Activated CD4-positive, CD25-positive, alpha-beta regulatory T cell treated with anti-CD3 and anti-CD28 coated beads, Interleukin-2, amount 50 U/mL, for 24 hours (primary cell): Measurements from ENCODE around the gene GPC1.

Experiments used
- ATAC-seq, 2 donors: fragments of 150-1000 bp; cut with Tn5 transposase; one replicate each; pipeline ENCODE4 v1.10.0; 2021; ENCODE audit warnings: mild to moderate bottlenecking in 1 of 2, moderate library complexity in 1 of 2

The GPC1 gene

DNA sequence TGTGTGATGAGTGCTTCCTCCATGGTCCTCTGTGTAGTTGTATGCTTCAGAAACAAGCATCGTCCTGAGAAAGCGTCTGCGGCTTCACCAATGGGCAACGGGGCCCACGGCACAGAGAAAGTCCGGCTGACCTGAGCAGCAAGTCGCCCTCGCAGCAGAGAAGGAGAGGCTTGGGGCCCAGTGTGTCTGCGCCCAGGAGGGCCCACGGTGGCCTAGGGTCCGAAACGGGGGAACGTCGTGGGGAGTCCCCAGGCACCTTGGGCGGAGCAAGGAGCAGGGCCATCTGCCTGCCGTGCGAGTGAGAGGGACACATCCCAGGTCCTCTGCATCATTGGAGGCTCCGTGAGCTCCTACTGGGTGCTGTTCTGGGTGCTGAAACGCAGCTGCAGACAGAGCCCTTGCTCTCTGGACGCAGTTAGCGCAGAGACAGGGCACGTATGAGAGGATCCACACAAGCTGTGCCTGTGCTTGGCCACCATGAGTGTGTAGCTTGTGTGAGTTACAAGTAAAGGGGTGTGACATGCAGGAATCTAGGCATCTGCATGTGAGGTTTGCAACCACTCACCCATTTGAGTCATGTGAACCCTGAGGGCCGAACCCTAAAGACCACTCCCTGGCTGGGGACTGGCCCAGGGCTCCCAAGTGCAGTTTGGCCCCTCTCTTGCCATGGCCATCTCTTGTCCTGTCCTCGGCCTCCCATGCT lies 10.6 kb downstream of the GPC1 start:
- ATAC-seq: no peak

DNA sequence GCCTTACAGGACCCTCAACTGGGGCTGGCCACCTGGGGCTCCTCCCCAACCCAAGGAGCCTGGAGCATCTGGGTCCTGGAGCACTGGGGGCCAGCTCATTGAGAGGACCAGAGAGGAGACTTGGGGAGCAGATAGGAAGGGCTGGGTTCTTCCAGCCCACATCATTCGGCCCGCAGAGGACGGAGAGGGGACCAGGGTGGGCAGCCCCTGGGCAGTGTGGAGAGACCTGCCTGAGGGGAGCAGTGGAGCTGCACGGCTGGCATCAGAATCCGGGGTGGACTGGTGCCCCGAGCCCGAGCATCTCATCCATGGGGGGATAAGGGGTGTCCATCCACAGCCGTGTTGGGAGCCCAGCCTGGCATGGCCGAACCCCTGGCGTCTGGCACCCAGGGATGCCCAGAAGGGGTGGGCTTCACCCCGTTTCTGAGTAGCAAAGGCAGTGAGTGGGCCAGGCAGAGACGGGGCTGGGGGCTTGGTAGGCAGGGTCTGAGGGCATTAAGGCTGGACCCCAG lies 11.3 kb downstream of the GPC1 start:
- no peak for ATAC-seq

DNA sequence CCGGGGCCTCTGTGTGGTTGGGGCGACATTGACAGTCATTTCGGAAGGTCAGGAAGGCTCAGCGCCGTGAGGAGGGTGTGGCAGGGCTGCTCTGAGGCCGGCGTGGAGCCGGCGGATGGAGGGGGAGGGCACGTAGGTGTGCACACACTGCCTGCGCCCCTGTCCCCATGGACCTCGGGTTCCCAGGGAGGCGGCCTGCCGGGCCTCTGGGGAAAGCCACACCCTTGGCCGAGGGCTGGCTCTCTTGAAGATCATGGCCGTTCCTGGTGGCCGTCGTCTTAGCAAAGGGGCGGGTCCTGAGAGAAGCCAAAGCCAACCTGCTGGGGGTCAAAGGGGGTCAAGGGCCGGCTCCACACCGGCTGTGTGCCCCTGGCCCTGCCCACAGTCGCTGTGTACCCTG lies 11.9 kb downstream of the GPC1 start:
- no peak for ATAC-seq

DNA sequence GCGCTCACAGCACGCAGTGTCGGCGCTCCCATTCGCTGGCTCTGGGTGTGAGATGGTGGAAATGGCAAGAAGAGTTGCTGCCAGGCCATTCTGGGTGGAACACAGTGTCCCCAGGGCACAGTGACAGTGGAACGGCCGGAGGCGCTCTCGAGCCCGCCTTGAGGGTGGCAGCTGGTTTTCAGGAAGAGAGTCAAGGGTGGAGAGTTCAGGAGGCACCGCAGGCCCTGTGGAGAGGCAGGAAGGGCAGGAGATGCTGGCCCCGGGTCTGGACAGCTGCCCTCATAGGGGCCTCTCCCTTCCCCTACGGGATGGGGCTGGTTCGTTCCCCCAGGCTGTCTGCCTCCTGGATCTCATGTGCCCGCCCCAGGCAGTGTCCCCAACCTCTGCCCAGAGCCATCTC lies 12.5 kb downstream of the GPC1 start:
- no peak for ATAC-seq

DNA sequence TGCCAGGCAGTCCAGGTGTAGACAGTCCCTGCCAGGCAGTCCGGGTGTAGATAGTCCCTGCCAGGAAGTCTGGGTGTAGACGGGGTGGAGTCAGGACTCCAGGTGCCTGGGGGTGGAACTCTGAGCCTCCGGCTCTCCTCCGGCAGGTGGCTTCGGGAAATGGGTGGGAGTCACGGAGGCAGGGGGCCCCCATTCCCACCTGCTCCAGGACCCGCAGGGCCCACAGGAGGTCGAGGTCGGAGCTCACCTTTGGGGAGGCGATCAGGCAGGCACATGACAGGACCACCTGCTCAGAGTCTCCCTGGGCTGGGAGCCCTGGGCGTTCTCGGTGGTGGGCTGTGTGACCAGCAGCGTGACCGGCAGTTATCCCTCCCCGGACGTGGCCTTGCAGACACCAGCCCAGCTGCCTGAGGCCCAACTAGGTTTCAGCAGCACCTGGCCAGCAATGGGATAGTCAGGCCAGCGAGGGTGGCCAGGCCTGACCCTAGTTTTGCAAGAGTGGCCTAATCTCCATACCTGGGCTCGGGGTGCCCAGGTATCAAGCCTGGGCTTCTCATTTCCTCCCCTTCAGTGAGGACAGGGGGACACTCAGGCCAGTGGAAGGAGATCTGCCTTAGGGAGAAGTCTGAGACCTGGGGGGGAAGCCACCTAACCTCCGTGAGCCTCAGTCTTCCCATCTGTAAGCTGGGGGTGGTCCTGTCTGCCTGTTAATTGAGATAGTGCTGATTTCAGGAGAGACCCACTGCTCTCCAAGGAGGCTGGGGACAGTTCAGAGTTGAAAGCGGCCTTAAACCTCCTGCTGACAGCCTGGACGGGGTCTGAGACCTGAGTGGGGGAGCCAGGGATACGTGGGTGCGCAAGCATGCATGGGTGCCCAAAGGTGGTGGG lies 13.2 kb downstream of the GPC1 start:
- no peak for ATAC-seq

DNA sequence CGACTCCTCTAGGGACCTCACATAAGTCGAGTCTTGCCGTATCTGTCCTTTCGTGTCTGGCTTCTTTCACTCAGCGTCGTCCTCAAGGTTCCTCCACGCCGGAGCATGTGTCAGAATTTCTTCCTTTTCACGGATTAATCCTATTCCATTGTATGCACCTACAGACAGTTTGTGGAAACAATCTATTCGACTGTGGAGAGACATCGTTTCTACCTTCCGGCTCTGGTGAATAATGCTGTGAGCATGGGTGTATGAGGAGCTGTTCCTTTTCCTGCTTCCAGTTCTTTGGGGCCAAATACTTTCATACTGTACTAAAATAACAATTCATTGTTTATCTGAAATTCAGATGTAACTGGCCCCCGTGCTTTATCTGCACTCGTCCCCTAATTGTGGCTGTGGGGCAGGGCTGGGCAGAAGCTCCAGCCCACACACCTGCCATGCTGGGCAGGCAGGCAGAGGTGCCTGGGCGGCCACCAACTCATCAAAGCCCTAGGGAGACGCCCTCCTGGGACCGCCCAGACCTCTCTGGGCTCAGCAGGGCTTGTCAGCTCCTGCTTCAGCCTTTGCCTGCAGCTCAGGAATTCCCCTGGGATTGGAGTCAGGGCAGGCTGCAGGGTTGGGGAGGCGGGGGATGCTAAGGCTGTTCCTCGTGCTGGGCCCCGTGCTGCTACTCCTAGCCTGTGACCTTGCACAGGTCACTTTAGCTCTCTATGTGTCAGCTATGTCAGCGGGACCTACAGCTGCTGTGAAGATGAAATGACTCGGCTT lies 14.5 kb downstream of the GPC1 start:
- ATAC-seq: peak in 1 of 2 donors; percentile 10

DNA sequence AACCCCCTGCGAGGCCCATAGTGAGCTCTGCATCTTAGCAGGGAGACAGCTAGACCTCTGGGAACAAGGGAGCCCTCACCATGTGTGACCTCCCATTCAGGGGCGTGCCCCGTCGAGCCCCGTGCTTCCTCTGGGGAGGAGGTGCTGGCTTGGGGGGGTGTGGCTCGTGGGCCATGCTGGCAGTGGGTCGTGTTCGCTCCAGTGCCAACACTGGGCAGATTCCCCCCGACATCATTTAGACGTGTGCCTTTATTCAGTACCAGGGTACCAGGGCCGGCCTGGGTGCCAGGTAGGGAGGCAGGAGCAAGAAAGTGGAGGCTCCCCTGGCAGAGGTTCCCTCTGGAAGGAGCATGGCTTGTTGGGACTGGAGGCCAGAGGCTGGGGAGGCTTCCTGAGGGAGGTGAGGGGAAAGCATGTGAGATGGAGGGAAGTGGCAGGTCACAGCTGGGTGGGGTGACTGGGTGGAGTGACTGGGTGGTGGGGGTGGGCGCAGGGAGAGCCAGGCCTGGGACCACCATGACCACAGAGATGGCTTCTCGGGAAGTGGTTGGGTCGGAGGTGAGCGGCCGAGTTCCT lies 15.2 kb downstream of the GPC1 start:
- ATAC-seq: peak in 1 of 2 donors; percentile 11

DNA sequence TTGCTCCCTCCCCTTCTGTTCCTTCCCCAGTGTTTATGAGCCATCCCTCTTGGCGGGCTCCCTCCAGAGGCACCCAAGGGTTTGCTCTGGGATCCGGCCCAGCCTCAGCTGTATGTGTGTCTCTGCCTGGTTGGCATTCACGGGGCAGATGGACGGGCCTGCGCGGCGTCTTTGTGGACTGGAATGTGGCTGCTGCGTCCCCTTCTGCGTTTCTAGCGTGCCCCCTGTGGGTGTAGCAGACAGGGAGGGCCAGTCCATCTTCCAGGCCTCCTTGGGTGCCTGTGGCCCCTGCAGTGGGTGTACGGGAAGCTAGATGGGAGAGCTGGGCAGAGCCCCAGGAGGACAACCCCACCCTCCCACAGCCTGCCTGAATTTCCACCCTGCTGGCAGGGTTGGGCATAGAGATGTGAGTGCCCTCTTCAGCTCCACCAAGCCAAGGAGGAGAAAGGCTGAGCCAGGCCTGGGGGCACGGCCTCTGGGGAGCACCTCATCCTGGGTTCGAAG lies 15.7 kb downstream of the GPC1 start:
- no peak for ATAC-seq

DNA sequence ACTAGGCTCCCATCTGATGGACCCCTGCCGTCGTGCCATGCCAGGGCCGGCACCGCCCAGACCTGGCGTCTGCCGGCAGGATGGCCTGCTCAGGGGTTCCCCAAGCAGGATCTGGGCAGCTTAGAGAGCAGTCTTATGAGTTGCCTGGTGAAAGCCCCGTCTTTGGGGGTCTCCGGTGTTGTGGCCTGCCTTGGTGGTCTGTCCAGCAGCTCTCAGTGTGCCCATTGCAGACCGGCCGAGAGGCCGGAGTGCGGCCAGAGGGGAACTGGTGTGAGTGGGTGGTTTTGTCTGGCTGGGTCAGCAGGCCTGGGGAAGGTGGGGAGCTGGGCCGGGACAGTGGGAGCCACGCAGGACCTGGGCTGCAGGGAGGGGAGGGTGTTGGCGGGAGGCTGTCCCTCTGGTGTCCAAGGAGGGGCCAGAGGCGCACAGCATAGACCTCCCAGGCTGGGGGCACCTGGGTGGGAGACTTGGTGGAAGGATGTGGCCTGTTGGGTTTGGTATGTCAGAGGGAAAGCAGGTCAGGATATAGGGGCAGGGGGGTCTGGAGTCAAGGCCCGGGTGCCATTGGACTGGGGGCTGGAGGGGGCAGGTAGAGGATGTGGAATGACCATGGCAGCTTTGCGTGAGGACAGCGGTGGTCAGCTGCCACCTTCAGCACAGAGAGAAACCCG lies 16.5 kb downstream of the GPC1 start:
- no peak for ATAC-seq

DNA sequence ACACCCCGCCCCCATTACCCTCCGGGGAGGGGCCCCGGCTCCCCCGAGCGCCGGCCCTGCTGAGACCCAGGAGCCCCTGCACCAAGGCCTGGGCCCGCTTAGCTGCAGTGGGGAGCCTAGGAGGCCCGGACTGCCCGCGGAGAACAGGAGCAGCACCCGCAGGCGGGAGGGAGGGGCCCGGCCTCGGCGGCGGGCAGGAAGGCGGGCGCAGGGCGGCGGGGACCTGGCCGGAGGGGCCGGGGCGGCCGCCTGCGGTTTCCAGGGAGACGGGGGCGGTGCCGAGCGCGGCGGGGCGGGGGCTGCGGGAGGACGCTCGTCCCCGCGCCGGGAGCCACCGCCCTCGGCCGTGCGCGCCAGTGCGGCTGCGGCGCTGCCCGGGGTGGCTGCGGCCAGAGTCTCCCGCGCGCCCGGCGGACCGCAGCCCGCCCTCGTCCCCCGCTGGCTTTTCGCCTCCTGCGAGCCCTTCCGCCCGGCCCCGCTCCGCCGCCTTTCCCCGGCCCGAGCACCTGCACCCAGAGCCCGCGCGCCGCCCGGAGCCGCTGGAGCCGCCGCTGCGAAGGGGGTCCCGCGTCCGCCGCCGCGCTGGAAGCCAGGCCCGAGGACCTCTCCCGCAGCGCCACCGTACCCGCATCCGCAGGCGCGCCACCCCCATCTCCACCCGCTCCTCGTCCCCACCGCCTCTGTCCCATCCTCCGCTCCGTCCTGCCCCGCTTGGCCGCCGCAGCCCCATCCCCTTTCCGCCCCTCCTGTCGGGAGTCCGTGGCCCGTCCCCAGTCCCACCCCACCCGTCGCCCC lies 17.2 kb downstream of the GPC1 start:
- peak in 1 of 2 donors; percentile 13 for ATAC-seq

DNA sequence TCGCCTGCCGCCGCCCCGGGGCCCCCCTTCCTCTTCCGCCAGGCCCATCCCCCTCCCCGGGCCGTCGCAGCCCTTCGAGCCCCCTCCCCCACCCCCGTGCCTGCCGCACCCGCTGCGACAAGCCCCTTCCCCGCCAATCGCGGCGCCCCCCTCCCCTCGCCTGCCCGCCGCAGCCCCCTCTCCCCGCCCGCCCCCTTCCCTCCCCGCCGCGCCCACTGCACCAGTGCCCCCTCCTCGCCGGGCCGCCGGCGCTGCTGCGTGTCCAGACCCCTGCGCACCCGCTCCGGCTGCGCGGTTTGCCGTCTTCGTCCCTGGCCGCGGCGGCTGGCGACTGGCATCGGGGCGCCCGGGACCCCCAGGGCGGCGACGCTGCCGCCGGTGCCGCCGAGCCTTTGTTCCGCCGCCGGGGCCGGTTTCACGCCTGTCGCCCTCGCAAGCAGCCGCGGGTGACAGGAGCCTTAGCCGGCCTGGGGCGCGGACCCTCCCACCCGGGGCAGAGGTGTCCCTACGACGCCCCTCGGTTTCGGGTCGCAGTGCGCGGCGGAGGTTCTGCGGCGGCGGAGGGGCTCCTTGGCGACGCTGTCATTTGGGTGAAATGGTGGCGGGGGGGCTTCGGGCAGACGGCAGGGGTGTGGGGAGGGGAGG lies 18.1 kb downstream of the GPC1 start:
- no peak for ATAC-seq

DNA sequence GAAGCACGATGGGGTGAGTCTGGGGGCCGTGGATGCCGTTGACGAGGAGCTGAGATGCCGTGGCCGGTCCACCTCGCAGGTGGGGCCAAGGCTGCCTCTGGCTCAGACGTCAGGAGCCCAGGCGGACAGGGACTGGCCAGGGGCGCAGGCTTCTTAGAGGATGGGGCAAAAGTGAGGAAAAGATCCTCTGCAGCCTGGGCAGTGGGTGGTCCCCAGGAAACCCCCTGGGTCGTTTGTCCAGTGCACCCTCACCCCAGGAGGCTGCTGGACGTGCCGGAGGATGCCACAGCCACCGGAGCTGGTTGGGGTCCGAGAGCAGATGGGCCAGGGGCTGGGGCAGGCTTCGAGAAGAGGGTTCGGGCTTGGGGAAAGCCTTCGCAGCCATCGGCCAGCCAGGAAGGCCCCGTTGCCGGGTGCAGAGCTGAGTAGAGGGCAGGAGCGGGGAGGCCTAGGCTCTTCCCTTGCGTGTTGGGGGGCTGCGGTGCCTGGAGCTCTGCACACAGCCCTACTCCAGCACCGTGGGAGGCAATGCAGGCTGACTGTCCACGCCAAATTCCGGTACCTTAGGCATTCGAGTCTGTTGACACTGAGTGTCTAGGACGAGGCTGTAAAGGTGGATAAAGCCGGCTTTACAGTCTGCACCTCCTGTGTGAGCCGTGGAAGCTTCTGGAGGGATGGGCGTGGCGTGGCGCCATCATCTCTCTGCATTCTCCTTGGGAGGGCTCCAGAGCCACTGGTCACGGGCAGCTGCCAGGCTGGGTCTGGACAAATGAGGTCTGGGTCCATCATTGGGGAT lies 18.8 kb downstream of the GPC1 start:
- ATAC-seq: no peak

DNA sequence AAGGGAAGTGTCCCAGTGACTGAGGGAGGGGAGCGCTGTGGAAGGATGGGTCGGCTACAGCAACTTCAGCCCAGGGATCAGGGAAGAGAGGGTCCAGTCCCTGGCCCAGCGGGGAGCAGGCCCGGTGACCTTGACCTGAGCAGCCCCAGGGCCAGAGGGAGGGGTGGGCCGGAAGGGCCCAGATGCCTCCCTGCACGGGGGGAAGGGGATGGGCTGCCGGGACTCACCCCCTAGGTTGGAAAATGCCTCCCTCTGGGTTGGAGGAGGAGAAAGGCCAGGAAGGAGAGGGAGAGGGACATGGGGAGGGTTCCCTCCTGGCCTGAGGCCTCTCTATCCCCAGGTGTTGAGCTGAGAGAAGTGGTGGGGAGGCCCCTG lies 19.8 kb downstream of the GPC1 start:
- no peak for ATAC-seq

DNA sequence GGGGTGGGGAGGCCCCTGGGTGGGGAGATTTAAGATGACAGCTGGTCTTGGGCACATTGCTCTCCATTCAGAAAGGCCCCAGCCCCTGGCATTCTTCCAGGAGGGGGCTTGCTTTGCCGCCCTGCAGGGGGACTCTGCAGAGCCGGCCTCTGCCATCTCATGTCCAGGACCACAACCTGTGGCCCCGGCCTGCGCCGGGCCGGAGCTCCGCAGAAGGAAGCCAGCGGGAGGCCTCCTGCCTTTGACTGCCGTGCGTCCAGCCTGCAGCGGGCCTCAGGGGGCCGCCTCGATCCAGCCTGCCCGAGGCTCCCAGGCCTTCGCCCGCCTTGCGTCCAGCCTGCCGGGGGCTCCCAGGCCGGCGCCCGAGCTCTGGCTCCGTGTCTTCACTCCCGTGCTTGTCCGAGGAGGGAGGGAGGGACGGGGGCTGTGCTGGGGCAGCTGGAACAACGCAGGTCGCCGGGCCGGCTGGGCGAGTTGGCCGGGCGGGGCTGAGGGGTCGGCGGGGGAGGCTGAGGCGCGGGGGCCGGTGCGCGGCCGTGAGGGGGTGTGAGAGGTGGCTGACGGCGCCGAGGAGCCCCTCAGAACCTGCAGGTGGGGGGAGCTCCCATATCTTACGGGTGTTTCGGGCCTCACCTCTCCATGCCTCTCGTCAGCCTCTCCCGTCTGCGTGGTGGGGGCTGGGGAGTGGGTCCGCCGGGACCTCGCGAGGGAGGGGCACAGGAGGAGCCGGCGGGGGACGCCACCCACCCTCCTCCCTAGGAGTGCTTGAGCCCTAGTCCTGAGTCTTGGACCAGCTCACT lies 20.4 kb downstream of the GPC1 start:
- no peak for ATAC-seq

DNA sequence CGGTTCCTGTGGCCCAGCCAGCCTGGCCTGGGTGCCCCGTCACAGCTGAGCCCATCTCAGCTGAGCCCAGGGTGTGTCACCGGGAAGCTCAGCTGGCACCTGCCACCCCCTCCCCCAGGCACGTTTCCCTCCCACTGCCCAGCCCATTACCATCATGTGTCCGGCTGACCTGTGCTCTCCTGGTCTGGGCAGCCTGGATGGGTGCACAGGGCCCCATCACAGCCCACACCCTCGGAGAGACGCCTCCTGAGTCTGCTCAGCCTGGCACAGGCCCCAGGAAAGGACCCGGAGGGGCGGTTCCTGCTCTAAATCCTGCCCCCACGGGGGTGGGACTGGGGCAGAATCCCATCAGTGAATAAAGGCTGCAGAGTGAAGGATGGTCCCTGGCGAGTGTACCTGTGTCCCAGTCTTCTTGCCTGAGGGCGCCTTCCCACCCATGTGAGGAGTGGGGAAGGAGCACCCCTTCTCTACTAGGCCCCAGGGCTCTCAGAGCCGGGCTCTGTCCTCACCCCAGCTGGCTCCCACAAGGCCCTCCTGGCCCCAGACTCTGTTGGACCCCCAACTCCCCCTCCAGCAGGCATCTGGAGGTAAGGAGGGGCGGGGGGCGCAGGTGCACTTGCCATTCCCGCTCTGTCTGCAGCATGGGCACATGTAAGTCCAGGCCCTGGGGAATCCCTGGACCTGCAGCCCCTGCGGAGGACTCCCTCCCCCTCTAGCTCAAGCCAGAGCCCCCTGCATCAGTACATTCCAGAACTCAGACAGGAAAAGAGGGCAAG lies 21.2 kb downstream of the GPC1 start:
- no peak for ATAC-seq

DNA sequence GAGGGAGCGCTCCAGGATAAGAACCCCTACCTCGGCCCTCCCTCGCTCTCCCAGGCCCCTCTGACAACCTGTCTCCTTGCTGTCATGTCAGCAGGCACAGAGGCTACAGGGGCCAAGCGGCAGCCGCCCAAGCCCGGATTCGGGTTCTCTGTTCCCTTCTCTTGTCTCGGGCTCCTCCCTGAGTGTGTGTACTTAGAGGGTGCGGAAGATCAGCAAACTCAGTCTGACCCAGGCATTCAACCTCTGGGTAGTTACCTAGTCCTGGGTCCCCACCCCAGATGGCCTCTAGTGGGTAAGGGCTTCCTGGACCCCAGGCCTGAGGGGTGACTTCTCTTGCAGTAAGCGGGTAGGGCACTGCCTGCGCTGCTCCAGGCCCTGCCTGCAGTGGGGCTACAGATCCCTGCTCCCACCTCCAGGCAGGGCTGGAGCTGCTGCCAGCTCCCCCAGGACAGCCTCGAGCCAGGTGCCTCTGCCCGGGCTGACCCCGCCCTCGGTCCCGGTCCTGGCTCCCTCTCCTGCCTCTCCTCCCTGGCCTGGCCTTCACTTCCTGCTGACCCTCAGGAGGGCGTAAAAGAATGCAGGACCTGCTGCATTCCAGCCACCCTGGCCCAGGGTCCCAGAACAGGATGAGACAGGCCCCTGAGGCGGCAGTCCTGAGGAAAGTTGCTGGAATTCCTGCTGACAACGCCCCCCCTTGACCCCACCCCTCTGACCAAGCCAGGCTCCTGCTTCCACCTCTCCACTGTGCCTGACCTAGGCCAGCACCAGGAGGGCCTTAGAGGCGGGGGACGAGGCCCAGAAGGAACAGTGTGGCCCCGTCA lies 22.0 kb downstream of the GPC1 start:
- no peak for ATAC-seq
